DOHH2 (cell line): ENCODE results near the gene SPOCK1.

Source experiments
- H3F3A ChIP-seq: fragments of 200-600 bp; sonication (generic), shearing (Covaris generic); 2 replicates; pipeline ENCODE4 v1.6.0; 2016; ENCODE audit warnings: antibody characterized with exemption, mild to moderate bottlenecking; ENCODE audit not compliant: control insufficient read depth, insufficient read depth
- H3K27ac ChIP-seq: fragments of 200-600 bp; sonication (generic); 2 replicates; pipeline ENCODE4 v1.5.1; 2014; ENCODE audit warnings: low read depth, mild to moderate bottlenecking, low read length, moderate library complexity
- H3K27me3 ChIP-seq: fragments of 200-600 bp; sonication (generic); 2 replicates; pipeline ENCODE4 v1.6.1; 2014; ENCODE audit warnings: mild to moderate bottlenecking, low read length, mixed read lengths; ENCODE audit not compliant: control insufficient read depth
- H3K36me3 ChIP-seq: fragments of 200-600 bp; sonication (generic); 2 replicates; pipeline ENCODE4 v1.6.1; 2014; ENCODE audit warnings: mild to moderate bottlenecking, low read length, moderate library complexity, mixed read lengths; ENCODE audit not compliant: control insufficient read depth
- H3K4me1 ChIP-seq: fragments of 200-600 bp; sonication (generic); 2 replicates; pipeline ENCODE4 v1.6.1; 2014; ENCODE audit warnings: mild to moderate bottlenecking, low read length, mixed read lengths; ENCODE audit not compliant: control insufficient read depth
- H3K4me2 ChIP-seq: fragments of 200-600 bp; sonication (generic); 2 replicates; pipeline ENCODE4 v1.6.0; 2014; ENCODE audit warnings: mild to moderate bottlenecking, low read length, moderate library complexity
- H3K4me3 ChIP-seq: fragments of 200-600 bp; sonication (generic); 2 replicates; pipeline ENCODE4 v1.5.1; 2014; ENCODE audit warnings: mild to moderate bottlenecking, low read length, mixed read lengths
- H3K79me2 ChIP-seq: fragments of 200-600 bp; sonication (generic); 2 replicates; pipeline ENCODE4 v1.6.1; 2014; ENCODE audit warnings: mild to moderate bottlenecking, low read length, mixed read lengths; ENCODE audit not compliant: control insufficient read depth
- H3K9me2 ChIP-seq: fragments of 200-600 bp; sonication (generic); replicated peaks from 2 replicates; pipeline ENCODE4 v1.6.1; 2014; ENCODE audit warnings: mild to moderate bottlenecking, low read length, mixed read lengths; ENCODE audit not compliant: control insufficient read depth
- H3K9me3 ChIP-seq: fragments of 200-600 bp; sonication (generic); 2 replicates; pipeline ENCODE4 v1.6.1; 2014; ENCODE audit warnings: antibody characterized with exemption, low read length, mixed read lengths; ENCODE audit not compliant: control insufficient read depth, insufficient read depth
- H4K20me1 ChIP-seq: fragments of 200-600 bp; sonication (generic); 2 replicates; pipeline ENCODE4 v1.6.0; 2014; ENCODE audit warnings: low read depth, mild to moderate bottlenecking, antibody characterized with exemption, low read length, moderate library complexity; ENCODE audit not compliant: control insufficient read depth, insufficient read depth
- EZH2phosphoT487 ChIP-seq: fragments of 200-600 bp; sonication (generic); IDR thresholded peaks from 2 replicates; pipeline ENCODE4 v1.6.1; 2017; ENCODE audit warnings: borderline replicate concordance, mild to moderate bottlenecking, antibody characterized with exemption, low read length, moderate library complexity, mixed read lengths
- TF ChIP-seq, protein P1 (sequence below): fragments of 200-600 bp; sonication (generic); IDR thresholded peaks from one replicate; pipeline ENCODE4 v1.5.1; 2014; ENCODE audit warnings: antibody characterized with exemption, mild to moderate bottlenecking, low read depth, low read length; ENCODE audit not compliant: poor library complexity, severe bottlenecking

SPOCK1 gene

DNA sequence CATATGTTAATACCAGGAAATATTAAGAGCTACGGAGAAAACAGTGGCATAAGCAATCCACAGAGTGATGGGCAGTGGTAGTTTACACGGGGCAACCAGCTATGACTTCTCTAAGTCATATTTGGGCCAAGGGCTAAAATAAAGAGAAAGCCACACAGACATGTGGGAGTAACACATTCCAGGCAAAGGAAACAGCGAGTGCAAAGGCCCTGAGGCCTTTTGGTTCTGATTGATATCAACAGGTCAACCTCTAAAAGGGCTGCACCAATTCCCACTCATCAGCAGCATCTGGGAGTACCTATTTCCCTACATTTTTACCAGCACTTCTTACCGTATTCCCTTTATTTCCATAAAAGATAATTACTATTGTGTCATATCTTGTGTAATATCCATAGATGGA lies 173.4 kb downstream of the SPOCK1 start:
- TF ChIP-seq, protein P1, sequence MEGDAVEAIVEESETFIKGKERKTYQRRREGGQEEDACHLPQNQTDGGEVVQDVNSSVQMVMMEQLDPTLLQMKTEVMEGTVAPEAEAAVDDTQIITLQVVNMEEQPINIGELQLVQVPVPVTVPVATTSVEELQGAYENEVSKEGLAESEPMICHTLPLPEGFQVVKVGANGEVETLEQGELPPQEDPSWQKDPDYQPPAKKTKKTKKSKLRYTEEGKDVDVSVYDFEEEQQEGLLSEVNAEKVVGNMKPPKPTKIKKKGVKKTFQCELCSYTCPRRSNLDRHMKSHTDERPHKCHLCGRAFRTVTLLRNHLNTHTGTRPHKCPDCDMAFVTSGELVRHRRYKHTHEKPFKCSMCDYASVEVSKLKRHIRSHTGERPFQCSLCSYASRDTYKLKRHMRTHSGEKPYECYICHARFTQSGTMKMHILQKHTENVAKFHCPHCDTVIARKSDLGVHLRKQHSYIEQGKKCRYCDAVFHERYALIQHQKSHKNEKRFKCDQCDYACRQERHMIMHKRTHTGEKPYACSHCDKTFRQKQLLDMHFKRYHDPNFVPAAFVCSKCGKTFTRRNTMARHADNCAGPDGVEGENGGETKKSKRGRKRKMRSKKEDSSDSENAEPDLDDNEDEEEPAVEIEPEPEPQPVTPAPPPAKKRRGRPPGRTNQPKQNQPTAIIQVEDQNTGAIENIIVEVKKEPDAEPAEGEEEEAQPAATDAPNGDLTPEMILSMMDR, result no peak
- TF ChIP-seq EZH2phosphoT487, result no peak

DNA sequence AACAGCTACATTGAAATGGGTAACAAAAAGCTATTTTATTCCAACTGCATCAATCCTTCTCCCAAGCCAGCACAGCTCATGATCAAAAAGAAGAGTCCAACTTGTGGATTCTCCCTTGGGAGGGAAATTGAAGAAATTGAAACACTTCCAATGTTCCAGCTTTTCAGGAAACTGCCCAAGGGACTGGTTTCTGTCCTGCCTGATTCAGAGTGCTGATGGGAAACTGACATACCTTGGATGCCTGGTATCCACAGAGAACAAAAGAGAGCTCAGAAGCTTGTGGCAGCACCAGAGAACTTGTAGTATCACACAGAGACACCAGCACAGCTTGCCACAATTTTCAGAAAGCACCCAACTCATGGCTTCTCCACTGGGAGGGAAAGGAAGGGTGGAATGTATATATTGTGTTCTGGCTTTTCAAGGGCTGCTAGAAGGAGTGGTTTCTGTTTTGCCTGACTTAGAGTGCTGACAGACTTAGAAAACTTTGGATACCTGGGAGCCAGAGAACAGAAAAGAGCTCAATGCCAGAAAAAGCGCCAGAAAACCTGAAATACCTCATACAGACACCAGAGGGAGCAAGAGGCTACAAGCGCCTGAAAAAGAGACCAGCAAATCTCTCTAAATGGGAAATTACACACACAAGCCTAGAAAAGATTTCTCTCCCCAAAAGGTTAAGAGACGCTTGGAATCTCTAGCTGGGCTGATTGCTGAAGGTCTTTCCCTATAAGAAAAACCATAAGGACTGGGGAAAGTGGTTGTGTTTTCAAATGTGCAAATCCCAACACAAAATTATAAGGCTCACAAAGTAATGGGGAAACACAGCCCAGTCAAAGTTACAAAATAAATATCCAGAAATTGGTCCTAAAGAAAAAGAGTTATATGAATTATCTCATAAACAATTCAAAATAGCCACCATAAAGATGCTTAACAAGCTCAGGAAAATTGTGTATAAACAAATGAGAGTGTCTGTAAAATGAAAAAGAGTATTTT lies 178.8 kb downstream of the SPOCK1 start:
- H3K4me2 ChIP-seq, result no peak overlapping the region
- H3F3A ChIP-seq, result no peaks in the 10 kb centered on the region
- H3K4me3 ChIP-seq, result no peak overlapping the region
- H3K4me1 ChIP-seq, result no peaks in the 10 kb centered on the region
- no peaks in the 10 kb centered on the region for H3K79me2 ChIP-seq
- H3K27ac ChIP-seq, result no peak overlapping the region
- H3K27me3 ChIP-seq, result peaks cover 29% of the 10 kb centered on the region
- no peaks in the 10 kb centered on the region for H3K36me3 ChIP-seq
- H3K9me2 ChIP-seq, result no peaks in the 10 kb centered on the region
- TF ChIP-seq, protein P1, result peak; percentile 71
- TF ChIP-seq EZH2phosphoT487, result no peak
- H3K9me3 ChIP-seq, result no peaks in the 10 kb centered on the region
- H4K20me1 ChIP-seq, result no peaks in the 10 kb centered on the region

More for the DNA sequence above, 173.4 kb downstream of the SPOCK1 start:
- H3F3A ChIP-seq, result no peaks in the 10 kb centered on the region
- no peak overlapping the region for H3K4me2 ChIP-seq
- no peak overlapping the region for H3K27ac ChIP-seq
- no peaks in the 10 kb centered on the region for H3K9me3 ChIP-seq
- no peaks in the 10 kb centered on the region for H3K79me2 ChIP-seq
- no peaks in the 10 kb centered on the region for H3K9me2 ChIP-seq
- no peaks in the 10 kb centered on the region for H3K4me1 ChIP-seq
- no peaks in the 10 kb centered on the region for H3K36me3 ChIP-seq
- H4K20me1 ChIP-seq, result no peaks in the 10 kb centered on the region
- H3K27me3 ChIP-seq, result no peaks in the 10 kb centered on the region
- no peak overlapping the region for H3K4me3 ChIP-seq

DNA sequence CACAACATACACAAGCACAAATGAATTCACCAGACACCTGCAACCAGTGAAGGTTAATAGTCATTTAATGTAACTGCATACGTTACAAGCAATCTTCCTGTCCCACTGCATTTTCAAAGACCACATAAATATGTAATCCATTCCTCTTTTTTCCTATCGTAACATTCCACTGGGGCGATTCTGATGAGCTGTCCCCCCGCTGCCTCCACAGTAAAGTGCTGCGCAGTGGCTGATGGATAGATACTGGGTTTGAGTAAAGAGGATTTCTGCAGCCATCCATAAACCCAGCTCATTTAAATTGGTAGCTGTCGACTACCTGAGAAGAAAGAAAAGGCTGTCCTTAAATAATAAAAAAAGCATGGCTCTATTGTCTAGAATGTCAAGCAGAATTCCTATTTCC lies 181.1 kb downstream of the SPOCK1 start:
- Histone ChIP-seq H3F3A (no peaks in the 10 kb centered on the region), H3K9me2 (no peaks in the 10 kb centered on the region), H3K4me3 (no peak overlapping the region), H3K79me2 (no peaks in the 10 kb centered on the region), H3K36me3 (no peaks in the 10 kb centered on the region), H3K4me1 (no peaks in the 10 kb centered on the region), H3K27ac (no peak overlapping the region), H3K9me3 (no peaks in the 10 kb centered on the region), H3K4me2 (no peak overlapping the region), H3K27me3 (peaks cover 41% of the 10 kb centered on the region), H4K20me1 (no peaks in the 10 kb centered on the region)
- TF ChIP-seq EZH2phosphoT487, result no peak
- TF ChIP-seq, protein P1, result no peak
